Endodermal cell (in vitro differentiated cells): ENCODE results near the gene COL6A1. TPM values are rescaled to one million over a fixed set of nuclear protein-coding genes. Genes with fewer than 3 reads are reported as not detected.

Source experiments
- DNase-seq: peaks from one replicate; pipeline ENCODE4 v3.0.0-alpha.2; 2017
- H3K27ac ChIP-seq: 2 replicates; pipeline ENCODE4 v1.5.1; 2013; ENCODE audit warnings: mild to moderate bottlenecking, low read depth, low read length, moderate library complexity
- H3K27me3 ChIP-seq: 2 replicates; pipeline ENCODE4 v1.6.1; 2013; ENCODE audit warnings: mild to moderate bottlenecking, low read length, moderate library complexity; ENCODE audit not compliant: insufficient read depth, control insufficient read depth, poor library complexity, severe bottlenecking
- H3K36me3 ChIP-seq: 2 replicates; pipeline ENCODE4 v1.7.0; 2013; ENCODE audit warnings: mild to moderate bottlenecking, low read length, moderate library complexity; ENCODE audit not compliant: control insufficient read depth, insufficient read depth
- H3K4me1 ChIP-seq: one replicate; pipeline ENCODE4 v1.7.0; 2013; ENCODE audit warnings: low read length; ENCODE audit not compliant: control insufficient read depth, insufficient read depth
- H3K4me3 ChIP-seq: 2 replicates; pipeline ENCODE4 v1.5.1; 2013; ENCODE audit warnings: mild to moderate bottlenecking, low read length, moderate library complexity
- H3K9ac ChIP-seq: 2 replicates; pipeline ENCODE4 v1.6.1; 2013; ENCODE audit warnings: mild to moderate bottlenecking, low read length, moderate library complexity; ENCODE audit not compliant: poor library complexity, severe bottlenecking; ENCODE audit errors: extremely low read depth
- H3K9me3 ChIP-seq: 2 replicates; pipeline ENCODE4 v1.6.1; 2013; ENCODE audit warnings: mild to moderate bottlenecking, low read length, moderate library complexity; ENCODE audit not compliant: control insufficient read depth
- H3K27ac Mint-ChIP-seq: 2 replicates; pipeline ENCODE4 v1.8.0; 2020; ENCODE audit warnings: mixed read lengths
- H3K27me3 Mint-ChIP-seq: 2 replicates; pipeline ENCODE4 v1.8.0; 2021; ENCODE audit warnings: mild to moderate bottlenecking, mixed read lengths; ENCODE audit not compliant: insufficient read depth
- H3K36me3 Mint-ChIP-seq: 2 replicates; pipeline ENCODE4 v1.8.0; 2020; ENCODE audit warnings: low read depth, mixed read lengths
- H3K4me1 Mint-ChIP-seq: 2 replicates; pipeline ENCODE4 v1.8.0; 2020; ENCODE audit warnings: mixed read lengths
- H3K4me3 Mint-ChIP-seq: 2 replicates; pipeline ENCODE4 v1.8.0; 2020; ENCODE audit warnings: mild to moderate bottlenecking, moderate library complexity, mixed read lengths
- H3K9me3 Mint-ChIP-seq: 2 replicates; pipeline ENCODE4 v1.8.0; 2020; ENCODE audit warnings: mild to moderate bottlenecking, mixed read lengths
- WGBS, 2 experiments: methylation state at CpG; one replicate each; pipeline versions ENCODE4 v1.1.5 to v1.1.7; 2013; ENCODE audit warnings: missing lambda C conversion rate in 2 of 2, mixed read lengths in 1 of 2; ENCODE audit not compliant: insufficient coverage in 1 of 2, insufficient read length in 1 of 2; 5-methylcytosine and 5-hydroxymethylcytosine counted together
- total RNA-seq, 2 donors: library from RNA; stranded (reverse); fragmentation: NEBNext Ultra II Directional in 1 of 2; extraction: Animal tissue kit (Norgen Biotek cat#: 25700) in 1 of 2; gene quantifications; 2 replicates in 1 of 2; 3 replicates in 1 of 2; pipeline ENCODE4 v1.2.1, GENCODE V29; 2021
- TF ChIP-seq, protein P1 (sequence below): fragments of 200-600 bp; sonication (generic); conservative IDR thresholded peaks from 2 replicates; pipeline ENCODE4 v1.5.0; 2021; ENCODE audit warnings: antibody characterized with exemption, mild to moderate bottlenecking

The COL6A1 gene
- total RNA-seq, 2 donors from 2014 or later, result 232 to 407 TPM

GRCh38 chr21:45952974-45953373 lies 28.6 kb upstream of the COL6A1 start:
- Histone ChIP-seq H3K9me3 (no peaks in the 10 kb centered on the region), H3K4me3 (no peak overlapping the region), H3K9ac (no peak overlapping the region), H3K36me3 (no peaks in the 10 kb centered on the region), H3K27ac (no peak overlapping the region), H3K4me1 (peaks cover 2% of the 10 kb centered on the region), H3K27me3 (no peaks in the 10 kb centered on the region)
- Mint-ChIP-seq H3K4me3 (no peak overlapping the region), H3K27me3 (peaks cover 7% of the 10 kb centered on the region), H3K4me1 (peaks cover 14% of the 10 kb centered on the region), H3K27ac (no peak overlapping the region), H3K36me3 (no peaks in the 10 kb centered on the region), H3K9me3 (peaks cover 11% of the 10 kb centered on the region)
- TF ChIP-seq, protein P1, sequence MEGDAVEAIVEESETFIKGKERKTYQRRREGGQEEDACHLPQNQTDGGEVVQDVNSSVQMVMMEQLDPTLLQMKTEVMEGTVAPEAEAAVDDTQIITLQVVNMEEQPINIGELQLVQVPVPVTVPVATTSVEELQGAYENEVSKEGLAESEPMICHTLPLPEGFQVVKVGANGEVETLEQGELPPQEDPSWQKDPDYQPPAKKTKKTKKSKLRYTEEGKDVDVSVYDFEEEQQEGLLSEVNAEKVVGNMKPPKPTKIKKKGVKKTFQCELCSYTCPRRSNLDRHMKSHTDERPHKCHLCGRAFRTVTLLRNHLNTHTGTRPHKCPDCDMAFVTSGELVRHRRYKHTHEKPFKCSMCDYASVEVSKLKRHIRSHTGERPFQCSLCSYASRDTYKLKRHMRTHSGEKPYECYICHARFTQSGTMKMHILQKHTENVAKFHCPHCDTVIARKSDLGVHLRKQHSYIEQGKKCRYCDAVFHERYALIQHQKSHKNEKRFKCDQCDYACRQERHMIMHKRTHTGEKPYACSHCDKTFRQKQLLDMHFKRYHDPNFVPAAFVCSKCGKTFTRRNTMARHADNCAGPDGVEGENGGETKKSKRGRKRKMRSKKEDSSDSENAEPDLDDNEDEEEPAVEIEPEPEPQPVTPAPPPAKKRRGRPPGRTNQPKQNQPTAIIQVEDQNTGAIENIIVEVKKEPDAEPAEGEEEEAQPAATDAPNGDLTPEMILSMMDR, result no peak
- 87 to 93% methylated on average over 3 to 11 of the region's 11 CpGs for WGBS, 2 experiments
- DNase-seq, result no peak

- no peak overlapping the region for H3K27ac ChIP-seq
These were observed 27.3 kb upstream of the COL6A1 start for GRCh38 chr21:45954261-45954660.

GRCh38 chr21:45954921-45955320 lies 26.6 kb upstream of the COL6A1 start:
- Mint-ChIP-seq H3K27ac (no peak overlapping the region), H3K4me3 (no peak overlapping the region), H3K9me3 (peaks cover 26% of the 10 kb centered on the region), H3K4me1 (peaks cover 9% of the 10 kb centered on the region), H3K36me3 (no peaks in the 10 kb centered on the region), H3K27me3 (peaks cover 17% of the 10 kb centered on the region)
- Histone ChIP-seq H3K4me1 (peaks cover 2% of the 10 kb centered on the region), H3K36me3 (no peaks in the 10 kb centered on the region), H3K27me3 (no peaks in the 10 kb centered on the region), H3K9ac (no peak overlapping the region), H3K4me3 (no peak overlapping the region), H3K27ac (no peak overlapping the region), H3K9me3 (no peaks in the 10 kb centered on the region)
- no peak for DNase-seq
- TF ChIP-seq, protein P1, result no peak
- WGBS, 2 experiments, result 92 to 97% methylated on average over 5 to 6 of the region's 6 CpGs

More at GRCh38 chr21:45954261-45954660, 27.3 kb upstream of the COL6A1 start:
- 78 to 80% methylated on average over 12 of the region's 12 CpGs for WGBS, 2 experiments
- Histone ChIP-seq H3K27me3 (no peaks in the 10 kb centered on the region), H3K4me1 (peaks cover 2% of the 10 kb centered on the region), H3K4me3 (no peak overlapping the region), H3K9ac (no peak overlapping the region), H3K9me3 (no peaks in the 10 kb centered on the region), H3K36me3 (no peaks in the 10 kb centered on the region)
- Mint-ChIP-seq H3K27ac (no peak overlapping the region), H3K9me3 (peaks cover 21% of the 10 kb centered on the region), H3K4me1 (peaks cover 9% of the 10 kb centered on the region), H3K36me3 (no peaks in the 10 kb centered on the region), H3K4me3 (no peak overlapping the region), H3K27me3 (peaks cover 16% of the 10 kb centered on the region)
- peak; percentile 75 for DNase-seq
- TF ChIP-seq, protein P1, result peak; percentile 59
